ENCODE measurements around the gene KLK5.
A peak's percentile ranks its signal among the peaks of the same experiment; 100 is the strongest.
"Not testable (repeated sequence)": the region's sequence is repeated elsewhere in the genome, so short reads cannot be mapped to it uniquely, and the experiment has no call there.

Gene KLK5, protein sequence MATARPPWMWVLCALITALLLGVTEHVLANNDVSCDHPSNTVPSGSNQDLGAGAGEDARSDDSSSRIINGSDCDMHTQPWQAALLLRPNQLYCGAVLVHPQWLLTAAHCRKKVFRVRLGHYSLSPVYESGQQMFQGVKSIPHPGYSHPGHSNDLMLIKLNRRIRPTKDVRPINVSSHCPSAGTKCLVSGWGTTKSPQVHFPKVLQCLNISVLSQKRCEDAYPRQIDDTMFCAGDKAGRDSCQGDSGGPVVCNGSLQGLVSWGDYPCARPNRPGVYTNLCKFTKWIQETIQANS

DNA sequence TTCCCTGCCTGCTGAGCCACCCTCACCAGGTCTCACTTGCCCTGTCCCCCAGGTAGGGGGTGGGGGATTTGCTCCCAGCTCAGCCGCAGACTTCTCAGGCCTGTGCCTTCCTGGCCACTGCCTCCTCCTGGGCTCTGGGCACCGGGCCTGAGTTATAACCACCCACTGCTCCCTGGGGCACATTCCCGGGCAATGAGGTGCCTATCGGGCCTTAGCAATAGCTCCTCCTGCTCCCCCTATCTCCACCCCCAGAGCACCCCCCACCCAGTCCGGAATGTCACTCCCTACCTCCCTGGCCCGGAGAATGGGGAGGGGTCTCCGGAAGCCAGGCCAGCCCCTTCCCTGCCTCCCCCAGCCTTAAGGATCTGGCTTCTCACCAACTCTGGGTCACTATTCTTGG lies at the start of gene KLK5:
Gene KLK5 (minus strand): TSS at position 129 of the 400 bp plus-strand sequence. CDS start 381 bp downstream, outside the sequence.
- DNase-seq: no peak

- no peak for DNase-seq
Measured at GRCh38 chr19:51002089-51002532, 49.3 kb upstream of the KLK5 start.

GRCh38 chr19:51001515-51001914 lies 48.7 kb upstream of the KLK5 start, which contains the start of gene KLK8:
Gene KLK8 (minus strand): TSS chr19:51001604. CDS start chr19:51001167, 437 bp downstream.
- no peak for DNase-seq

GRCh38 chr19:51000981-51001380 lies 48.1 kb upstream of the KLK5 start:
- no peak for DNase-seq

- no peak for DNase-seq
Measured at GRCh38 chr19:51000426-51000825, 47.6 kb upstream of the KLK5 start.

GRCh38 chr19:50998686-50999085 lies 45.8 kb upstream of the KLK5 start:
- no peak for DNase-seq

DNA sequence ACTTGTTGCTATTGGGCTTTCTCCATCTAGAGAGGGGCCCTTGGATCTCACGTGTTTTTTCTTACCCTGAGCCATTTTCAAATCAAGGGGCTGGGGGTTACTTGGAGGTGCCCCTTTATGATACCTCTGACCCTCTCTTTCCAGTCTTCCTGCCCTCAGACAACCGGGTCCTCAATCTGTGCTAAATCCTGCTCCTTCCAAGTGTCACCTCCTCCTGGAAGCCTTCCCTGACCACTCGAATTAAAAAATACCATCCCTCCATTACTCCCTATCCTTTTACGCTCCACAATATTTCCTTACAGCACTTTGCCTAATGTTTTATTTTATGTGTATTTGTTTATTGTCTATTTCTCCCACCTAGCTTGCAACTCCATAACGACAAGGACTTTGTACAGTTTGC lies 45.2 kb upstream of the KLK5 start:
- DNase-seq: no peak

- no peak for DNase-seq
Measured at GRCh38 chr19:50994129-50994528, 41.3 kb upstream of the KLK5 start.

DNA sequence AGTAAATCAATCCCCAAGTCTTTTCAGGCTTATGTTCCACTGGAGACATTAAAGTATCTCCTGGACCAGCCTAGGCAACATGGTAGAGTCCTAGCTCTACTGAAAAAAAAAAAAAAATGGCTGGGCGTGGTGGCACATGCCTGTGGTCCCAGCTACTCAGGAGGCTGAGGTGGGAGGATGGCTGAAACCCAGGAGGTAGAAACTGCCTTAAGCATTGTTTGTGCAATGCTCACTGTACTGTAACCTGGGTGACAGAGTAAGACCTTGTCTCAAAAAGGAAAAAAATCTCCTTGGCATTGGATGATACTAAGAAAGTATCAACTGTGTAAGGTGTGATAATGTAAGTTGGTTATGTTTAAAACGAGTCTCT lies 39.8 kb upstream of the KLK5 start:
- DNase-seq: no peak

- not testable (repeated sequence) for DNase-seq
Measured at GRCh38 chr19:50984416-50984815, 31.6 kb upstream of the KLK5 start.

DNA sequence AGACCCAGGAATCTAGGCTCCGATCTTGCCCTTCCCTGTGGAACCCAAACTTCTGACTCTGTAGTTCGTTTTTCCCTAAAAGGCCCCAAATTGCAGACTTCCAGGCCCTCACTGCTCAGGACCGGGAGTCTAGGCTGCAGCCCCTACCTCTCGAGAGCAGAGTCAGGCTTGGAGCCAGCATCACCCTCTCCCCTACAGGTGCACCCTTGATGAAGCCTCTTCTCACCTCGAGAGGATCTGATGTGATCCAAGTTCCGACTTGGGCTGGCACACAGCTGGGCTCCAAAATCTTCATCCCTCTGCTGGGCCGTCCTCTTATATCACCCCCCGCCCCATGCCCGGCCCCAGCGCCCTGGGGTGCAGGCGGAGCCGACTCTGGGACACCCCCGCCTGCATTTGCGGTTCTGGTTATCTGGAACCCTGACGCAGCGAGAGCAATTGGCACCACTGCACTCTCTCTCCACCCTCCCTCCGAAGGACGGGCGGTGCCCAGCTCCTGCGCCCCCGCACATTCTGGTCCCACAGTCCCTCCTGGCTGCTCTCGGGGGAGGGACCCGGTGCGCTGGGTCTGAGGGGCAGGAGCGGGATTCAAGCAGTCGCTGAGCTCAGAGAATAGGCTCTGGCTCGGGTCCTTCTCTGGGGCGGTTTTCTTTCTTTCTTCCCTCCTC lies 30.9 kb upstream of the KLK5 start, which contains the start of gene KLK7:
Gene KLK7 (minus strand): TSS at position 293 of the 668 bp plus-strand sequence. CDS start 1,518 bp downstream, outside the sequence.
- peak; percentile 14 for DNase-seq

GRCh38 chr19:50982186-50982585 lies 29.3 kb upstream of the KLK5 start:
- DNase-seq: no peak

DNA sequence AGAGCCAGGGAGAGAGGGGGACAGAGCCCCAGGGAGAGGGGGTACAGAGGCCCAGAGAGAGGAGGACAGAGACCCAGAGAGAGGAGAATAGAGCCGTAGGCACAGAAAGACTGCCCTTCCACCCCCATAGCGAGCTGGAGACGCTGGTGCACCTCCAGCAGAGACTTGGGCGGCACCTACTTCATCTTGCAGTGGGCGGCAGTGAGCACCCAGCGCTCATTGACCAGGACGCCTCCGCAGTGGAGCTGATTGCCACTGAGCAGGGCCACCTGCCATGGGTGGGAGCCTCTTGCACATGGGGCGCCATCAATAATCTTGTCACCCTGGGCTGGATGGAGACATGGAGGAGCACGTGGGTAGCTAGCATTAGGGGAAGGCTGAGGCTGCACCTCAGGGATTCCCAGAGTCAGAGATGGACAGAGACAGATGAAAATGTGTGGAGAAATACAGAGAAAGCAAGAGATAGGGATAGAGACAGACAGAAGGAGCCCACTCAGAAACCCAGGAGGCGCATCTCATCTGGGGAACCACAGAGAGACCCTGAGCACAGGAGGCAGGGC lies 28.8 kb upstream of the KLK5 start:
- no peak for DNase-seq

GRCh38 chr19:50980208-50980607 lies 27.4 kb upstream of the KLK5 start:
- no peak for DNase-seq

GRCh38 chr19:50979758-50980157 lies 26.9 kb upstream of the KLK5 start:
- DNase-seq: no peak

DNA sequence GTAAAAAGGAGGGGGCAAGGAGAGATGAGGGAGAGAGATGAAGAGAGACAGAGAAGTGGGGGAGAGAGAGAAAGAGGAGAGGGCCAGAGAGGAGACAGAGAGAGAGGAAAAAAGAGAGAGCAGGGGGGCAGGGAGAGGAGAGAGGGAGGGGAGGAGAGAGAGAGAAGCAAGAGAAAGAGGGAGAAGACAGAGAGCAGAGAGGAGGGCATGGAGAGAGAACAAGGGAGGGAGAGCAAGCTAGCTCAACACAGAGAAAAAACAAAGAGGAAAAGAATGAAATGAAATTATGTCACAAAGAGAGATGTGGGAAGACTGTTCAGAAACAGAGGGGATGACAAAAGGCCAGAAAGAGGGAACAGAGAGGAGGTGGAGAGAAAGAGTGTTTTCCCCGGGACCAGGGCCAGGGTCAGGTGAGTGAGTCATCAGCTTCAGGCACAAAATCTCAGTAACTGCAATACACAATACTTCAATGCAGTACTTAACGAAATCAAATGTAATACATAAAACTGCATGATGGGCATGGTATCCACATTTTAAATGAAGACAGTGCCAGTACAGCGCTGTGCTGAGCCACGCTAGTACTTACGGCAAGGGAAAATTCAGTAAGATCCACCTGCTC lies 26.0 kb upstream of the KLK5 start:
- DNase-seq: no peak

DNA sequence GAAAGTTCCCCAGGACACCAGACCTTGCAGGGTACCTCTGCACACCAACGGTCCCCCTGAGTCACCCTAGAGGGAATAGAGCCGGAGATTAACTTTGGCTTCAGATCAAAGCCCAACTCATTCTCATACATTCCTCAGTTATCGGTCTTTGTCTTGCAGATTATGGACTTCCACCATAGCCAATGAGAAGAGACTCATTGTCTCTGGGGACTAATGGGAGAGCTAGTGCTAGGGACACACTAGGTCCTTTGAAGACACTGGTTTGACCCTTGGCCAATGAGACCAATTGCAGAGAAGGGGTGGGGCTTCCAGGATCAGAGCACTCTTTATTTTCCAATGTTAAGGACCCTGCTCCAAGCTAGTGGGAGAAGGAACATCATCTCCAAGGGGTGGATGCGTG lies 24.8 kb upstream of the KLK5 start:
- DNase-seq: no peak

DNA sequence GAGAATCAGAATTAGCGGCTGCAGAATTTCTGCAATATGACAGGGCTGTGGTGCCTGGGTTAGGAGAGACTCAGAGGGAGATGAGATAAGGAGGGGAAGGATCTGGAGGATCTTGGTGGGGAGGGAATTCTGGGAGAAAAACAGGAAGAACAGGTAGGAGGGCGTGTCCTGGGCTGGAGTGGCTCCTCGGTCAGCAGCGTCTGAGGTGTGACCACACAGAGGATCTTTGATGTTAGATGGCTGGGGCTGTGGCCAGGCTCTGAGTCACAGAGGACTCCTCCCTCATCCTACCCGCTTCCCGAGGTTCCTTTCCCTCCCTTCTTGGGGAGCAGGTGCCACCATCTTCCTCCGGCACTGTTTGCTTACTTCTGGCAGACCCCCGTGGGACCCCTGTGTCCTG lies 22.9 kb upstream of the KLK5 start:
- DNase-seq: no peak

- no peak for DNase-seq
Measured at GRCh38 chr19:50974702-50975556, 22.1 kb upstream of the KLK5 start.

DNA sequence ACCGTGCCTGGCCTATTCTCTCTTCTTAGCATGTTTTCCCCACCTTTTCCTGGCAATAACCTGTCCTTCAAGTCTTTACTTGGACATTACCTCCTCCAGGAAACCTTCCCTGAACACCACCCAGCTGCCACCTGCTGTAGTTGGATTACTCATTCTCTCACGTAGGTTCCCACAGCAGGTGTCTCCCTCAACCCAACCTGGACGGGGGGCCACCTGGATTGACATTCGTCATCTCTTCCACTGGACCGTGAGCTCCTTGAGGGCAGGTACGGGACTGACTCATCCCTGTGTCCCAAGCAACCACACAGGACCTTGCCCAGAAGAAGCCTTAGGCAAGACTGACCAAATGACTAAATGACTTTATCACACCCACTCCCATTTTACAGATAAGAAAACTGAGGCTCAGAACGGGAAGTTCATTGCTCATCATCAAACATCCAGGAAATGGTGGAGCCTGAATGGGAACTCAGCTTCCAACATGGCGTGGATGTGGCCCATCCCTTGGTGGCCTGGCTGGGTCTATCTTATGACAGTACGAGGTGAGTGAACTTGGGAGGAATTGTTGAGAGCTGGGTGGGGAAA lies 20.0 kb upstream of the KLK5 start:
- no peak for DNase-seq

DNA sequence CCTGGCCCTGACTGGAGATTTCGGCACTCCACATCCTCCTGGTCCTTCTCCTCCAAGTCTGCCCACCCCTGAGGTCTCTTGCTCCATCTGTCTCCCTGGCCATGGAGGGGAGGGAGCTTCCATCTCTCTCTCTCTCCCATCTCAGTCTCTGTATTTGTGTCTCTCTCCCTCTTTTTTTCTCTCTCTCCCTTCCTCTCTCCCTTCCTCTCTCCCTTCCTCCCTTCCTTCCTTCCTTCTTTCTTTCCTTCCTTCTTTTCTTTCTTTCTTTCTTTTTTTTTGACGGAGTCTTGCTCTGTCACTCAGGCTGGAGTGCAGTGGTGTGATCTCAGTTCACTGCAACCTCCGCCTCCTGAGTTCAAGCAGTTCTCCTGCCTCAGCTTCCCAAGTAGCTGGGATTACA lies 17.0 kb upstream of the KLK5 start:
- DNase-seq: not testable (repeated sequence)

- no peak for DNase-seq
Measured at GRCh38 chr19:50969413-50969760, 16.5 kb upstream of the KLK5 start, which contains the start of gene KLK6. Gene KLK6 (minus strand): TSS chr19:50969591. CDS start chr19:50968104, 1,487 bp downstream.
